Gastroesophageal sphincter (tissue), 4 donors: ENCODE results near the gene ABCA1. TPM values are rescaled to one million over a fixed set of nuclear protein-coding genes. Genes with fewer than 3 reads are reported as not detected.

Experiments
- ATAC-seq: fragments of 150-250 bp; one replicate; pipeline ENCODE4 v1.9.1; 2016; ENCODE audit warnings: mild to moderate bottlenecking, moderate library complexity
- H3K27ac ChIP-seq, 4 donors: fragments of 200-600 bp; sonication (generic) in 3 of 4; 1 replicate in 3 of 4; 2 replicates in 1 of 4; pipeline ENCODE4 v1.5.1; 2016 to 2019
- H3K27me3 ChIP-seq: fragments of 200-600 bp; sonication (generic); one replicate; pipeline ENCODE4 v1.5.1; 2019
- H3K36me3 ChIP-seq, 2 donors: fragments of 200-600 bp; sonication (generic); one replicate each; pipeline ENCODE4 v1.5.1; 2019; ENCODE audit warnings: control low read depth in 1 of 2
- H3K4me1 ChIP-seq, 3 donors: fragments of 200-600 bp; sonication (generic); 1 replicate in 2 of 3; 2 replicates in 1 of 3; pipeline ENCODE4 v1.5.1; 2016 to 2019; ENCODE audit warnings: control low read depth in 2 of 3
- H3K4me3 ChIP-seq, 2 donors: fragments of 200-600 bp; sonication (generic); one replicate each; pipeline ENCODE4 v1.5.1; 2019; ENCODE audit warnings: mild to moderate bottlenecking in 1 of 2, moderate library complexity in 1 of 2
- H3K9me3 ChIP-seq, 3 donors: fragments of 200-600 bp; sonication (generic); one replicate each; pipeline ENCODE4 v1.5.1; 2017 to 2019; ENCODE audit warnings: control low read depth in 2 of 3
- CTCF ChIP-seq, 4 experiments: fragments of 200-600 bp in 2 of 4; fragments of 450-650 bp in 2 of 4; sonication (generic) in 1 of 4; IDR thresholded peaks; one replicate each; pipeline ENCODE4 v1.5.1; 2017 to 2019; ENCODE audit warnings: antibody characterized with exemption in 4 of 4, mild to moderate bottlenecking in 2 of 4, moderate library complexity in 2 of 4
- EP300 ChIP-seq: sonication (generic); formaldehyde crosslinking; IDR thresholded peaks from one replicate; pipeline ENCODE4 v1.6.1; 2017; ENCODE audit warnings: antibody characterized with exemption, mild to moderate bottlenecking
- POLR2A ChIP-seq, 2 donors: fragments of 450-650 bp; IDR thresholded peaks; one replicate each; pipeline ENCODE4 v1.6.1; 2017; ENCODE audit warnings: antibody characterized with exemption in 2 of 2, mild to moderate bottlenecking in 2 of 2, moderate library complexity in 1 of 2
- POLR2AphosphoS5 ChIP-seq: sonication (generic); formaldehyde crosslinking; IDR thresholded peaks from one replicate; pipeline ENCODE4 v1.6.1; 2017; ENCODE audit warnings: antibody characterized with exemption
- WGBS, 2 donors: methylation state at CpG; one replicate each; pipeline ENCODE4 v1.1.5; 2018; ENCODE audit warnings: low coverage in 1 of 2; 5-methylcytosine and 5-hydroxymethylcytosine counted together
- total RNA-seq, 4 donors: library from RNA; depleted of rRNA; stranded (reverse); fragments of >200 nt; gene quantifications; one replicate each; pipeline ENCODE4 v1.1.0, GENCODE V29; 2016

Gene ABCA1
- total RNA-seq, 4 donors from 2014 or later: 46.2 to 91.5 (median 64.9) TPM

GRCh38 chr9:104882086-104882485 is 45.9 kb downstream of the ABCA1 start:
- no peak for TF ChIP-seq POLR2AphosphoS5
- TF ChIP-seq CTCF (IDR thresholded peaks at IDR 0.05): no peak
- TF ChIP-seq EP300: no peak
- no peak for TF ChIP-seq POLR2A (IDR thresholded peaks at IDR 0.05)
- ATAC-seq: no peak

GRCh38 chr9:104879555-104880309 is 48.2 kb downstream of the ABCA1 start:
- H3K4me1 ChIP-seq: peaks cover 0 to 51% (median 6%) of the 10 kb centered on the region in 3 donors
- no peak overlapping the region for H3K4me3 ChIP-seq
- peak overlapping the region in 3 of 4 donors; percentile 61 to 69 (median 63) for H3K27ac ChIP-seq
- 27 to 35% methylated on average over 4 of the region's 5 CpGs for whole genome bisulfite sequencing, 2 donors
- peak; percentile 63 for ATAC-seq
- no peaks in the 10 kb centered on the region for H3K27me3 ChIP-seq
- no peak for TF ChIP-seq CTCF (IDR thresholded peaks at IDR 0.05)
- peak; percentile 92 for TF ChIP-seq POLR2AphosphoS5
- TF ChIP-seq EP300: no peak
- peaks cover 0 to 98% of the 10 kb centered on the region in 2 donors for H3K36me3 ChIP-seq
- H3K9me3 ChIP-seq: no peaks in the 10 kb centered on the region

More at GRCh38 chr9:104882086-104882485, 45.9 kb downstream of the ABCA1 start:
- Histone ChIP-seq H3K4me3 (no peak overlapping the region), H3K4me1 (peaks cover 0 to 51% (median 6%) of the 10 kb centered on the region in 3 donors), H3K27me3 (no peaks in the 10 kb centered on the region), H3K9me3 (no peaks in the 10 kb centered on the region), H3K27ac (no peak overlapping the region), H3K36me3 (peaks cover 6 to 100% of the 10 kb centered on the region in 2 donors)
- 15 to 36% methylated on average over 4 of the region's 4 CpGs for WGBS, 2 donors

- Histone ChIP-seq H3K9me3 (no peaks in the 10 kb centered on the region), H3K4me3 (no peak overlapping the region), H3K4me1 (peaks cover 9 to 63% (median 21%) of the 10 kb centered on the region in 3 donors), H3K27ac (peak overlapping the region in 1 of 4 donors; percentile 33), H3K36me3 (peaks cover 0 to 71% of the 10 kb centered on the region in 2 donors), H3K27me3 (no peaks in the 10 kb centered on the region)
- TF ChIP-seq POLR2AphosphoS5 (no peak), CTCF (IDR thresholded peaks at IDR 0.05) (no peak), EP300 (no peak), POLR2A (IDR thresholded peaks at IDR 0.05) (no peak)
- ATAC-seq: no peak
- 100% methylated on average over 1 of the region's 1 CpG for WGBS, 2 donors
Observed at GRCh38 chr9:104876587-104876986, 51.4 kb downstream of the ABCA1 start.

GRCh38 chr9:104875897-104876296 is 52.1 kb downstream of the ABCA1 start:
- WGBS, 2 donors: no CpG with 5 or more reads among the region's 4 CpGs
- ATAC-seq: no peak
- H3K36me3 ChIP-seq: peaks cover 0 to 64% of the 10 kb centered on the region in 2 donors
- TF ChIP-seq POLR2AphosphoS5 (no peak), CTCF (IDR thresholded peaks at IDR 0.05) (no peak), EP300 (no peak), POLR2A (IDR thresholded peaks at IDR 0.05) (no peak)
- H3K9me3 ChIP-seq: no peaks in the 10 kb centered on the region
- H3K27me3 ChIP-seq: no peaks in the 10 kb centered on the region
- peaks cover 9 to 64% (median 21%) of the 10 kb centered on the region in 3 donors for H3K4me1 ChIP-seq
- no peak overlapping the region for H3K4me3 ChIP-seq
- peak overlapping the region in 1 of 4 donors; percentile 6 for H3K27ac ChIP-seq

GRCh38 chr9:104875320-104875719 is 52.6 kb downstream of the ABCA1 start:
- no peak for ATAC-seq
- no peak for TF ChIP-seq POLR2AphosphoS5
- no peak for TF ChIP-seq EP300
- no peak for TF ChIP-seq POLR2A (IDR thresholded peaks at IDR 0.05)
- TF ChIP-seq CTCF (IDR thresholded peaks at IDR 0.05): no peak
- Histone ChIP-seq H3K4me1 (peaks cover 9 to 63% (median 21%) of the 10 kb centered on the region in 3 donors), H3K9me3 (no peaks in the 10 kb centered on the region), H3K27ac (peak overlapping the region in 1 of 4 donors; percentile 6), H3K36me3 (peaks cover 0 to 62% of the 10 kb centered on the region in 2 donors), H3K4me3 (no peak overlapping the region), H3K27me3 (no peaks in the 10 kb centered on the region)
- WGBS, 2 donors: 66% methylated on average over 3 of the region's 3 CpGs; no CpG with 5 or more reads in 1 of the 2 donors
